Epithelial cell of esophagus (primary cell): Measurements from ENCODE around the gene TEX48.

Experiments
- DNase-seq: peaks from one replicate; pipeline ENCODE4 v3.0.0; 2010; ENCODE audit warnings: low read depth
- H3K4me3 ChIP-seq: 2 replicates; pipeline ENCODE4 v1.5.1; 2011; ENCODE audit warnings: mild to moderate bottlenecking, low read length, control low read depth
- CTCF ChIP-seq: IDR thresholded peaks from 2 replicates; pipeline ENCODE4 v1.5.1; 2011; ENCODE audit warnings: low read depth, mild to moderate bottlenecking, low read length, control low read depth, inconsistent platforms; ENCODE audit not compliant: insufficient read depth; ENCODE audit errors: missing control alignments

The TEX48 gene

GRCh38 chr9:114681594-114682332, at the start of gene TEX48:
TSS of gene TEX48 (minus strand) at chr9:114682192. CDS start at chr9:114671723, 10,469 bp downstream.
- no peak within 1 kb of the TSS for H3K4me3 ChIP-seq
- peak; percentile 93 for DNase-seq
- TF ChIP-seq CTCF = peak; percentile 96

GRCh38 chr9:114731701-114732100, 49.7 kb upstream of the TEX48 start:
- DNase-seq = peak; percentile 55
- no peak overlapping the region for H3K4me3 ChIP-seq
- TF ChIP-seq CTCF = no peak

- no peak for TF ChIP-seq CTCF
- DNase-seq = no peak
- no peak overlapping the region for H3K4me3 ChIP-seq
These were observed 47.7 kb upstream of the TEX48 start for GRCh38 chr9:114729706-114730105.

GRCh38 chr9:114725930-114726329, 43.9 kb upstream of the TEX48 start:
- TF ChIP-seq CTCF = no peak
- no peak overlapping the region for H3K4me3 ChIP-seq
- no peak for DNase-seq

- TF ChIP-seq CTCF = no peak
- DNase-seq = no peak
- H3K4me3 ChIP-seq = no peak overlapping the region
These were observed 42.8 kb upstream of the TEX48 start for GRCh38 chr9:114724744-114725143.

- H3K4me3 ChIP-seq = no peak overlapping the region
- DNase-seq = no peak
- TF ChIP-seq CTCF = no peak
These were observed 41.9 kb upstream of the TEX48 start for GRCh38 chr9:114723931-114724330.
